Measurements from ENCODE around the gene ANTXR1. TPM values are rescaled to one million over a fixed set of nuclear protein-coding genes. Genes with fewer than 3 reads are reported as not detected.

Gene ANTXR1
- total and polyA plus RNA-seq, 7 experiments from 2014 or later, result 0.18 TPM; not detected in 6

DNA sequence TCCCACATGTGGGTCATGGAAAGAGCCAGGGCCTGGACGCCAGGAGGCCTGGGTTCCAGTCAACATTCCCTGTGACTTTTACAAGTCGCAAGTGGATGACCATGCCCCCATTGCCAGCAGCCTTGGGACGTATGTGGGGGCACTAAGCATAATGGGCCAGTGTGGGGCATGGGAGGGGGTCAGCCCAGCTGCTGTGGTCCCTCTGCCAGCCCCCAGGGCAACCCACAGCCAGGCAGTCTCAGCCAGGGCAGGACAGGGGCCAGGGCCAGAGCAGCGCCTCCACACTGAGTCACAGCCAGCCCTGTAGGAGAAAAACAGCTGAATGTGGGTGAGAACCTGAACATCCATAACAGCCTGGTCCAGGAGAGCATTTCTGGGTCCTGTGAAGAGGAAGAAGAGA lies 200.8 kb downstream of the ANTXR1 start:
- H3K4me3 ChIP-seq (ENCODE audit: low read length), result no peak overlapping the region
- no peaks in the 10 kb centered on the region for H3K4me1 ChIP-seq (ENCODE audit: control insufficient read depth in 2 of 2, insufficient read depth in 2 of 2, low read length in 2 of 2)
- H3K9me3 ChIP-seq (ENCODE audit: control insufficient read depth in 2 of 3, low read length in 3 of 3), result no peaks in the 10 kb centered on the region
- no peak overlapping the region for H3K27ac ChIP-seq (ENCODE audit: low read depth, low read length)
- Mint-ChIP-seq H3K27ac (no peak overlapping the region), H3K36me3 (no peaks in the 10 kb centered on the region), H3K9me3 (no peaks in the 10 kb centered on the region), H3K4me3 (no peak overlapping the region), H3K27me3 (peaks cover 0 to 11% (median 0%) of the 10 kb centered on the region in 5 donors), H3K4me1 (no peaks in the 10 kb centered on the region)
- H3K27me3 ChIP-seq (ENCODE audit: control insufficient read depth in 2 of 2, insufficient read depth in 2 of 2, low read length in 2 of 2), result no peaks in the 10 kb centered on the region
- intact Hi-C loops (cut with micrococcal nuclease), result no loop called here
- DNase-seq, result no peak
- ATAC-seq, result no peak
- ChIA-PET CTCF (no interaction called here), POLR2A (no interaction called here)
- H3K36me3 ChIP-seq (ENCODE audit: control insufficient read depth in 2 of 3, insufficient read depth in 3 of 3, low read length in 3 of 3), result no peaks in the 10 kb centered on the region

DNA sequence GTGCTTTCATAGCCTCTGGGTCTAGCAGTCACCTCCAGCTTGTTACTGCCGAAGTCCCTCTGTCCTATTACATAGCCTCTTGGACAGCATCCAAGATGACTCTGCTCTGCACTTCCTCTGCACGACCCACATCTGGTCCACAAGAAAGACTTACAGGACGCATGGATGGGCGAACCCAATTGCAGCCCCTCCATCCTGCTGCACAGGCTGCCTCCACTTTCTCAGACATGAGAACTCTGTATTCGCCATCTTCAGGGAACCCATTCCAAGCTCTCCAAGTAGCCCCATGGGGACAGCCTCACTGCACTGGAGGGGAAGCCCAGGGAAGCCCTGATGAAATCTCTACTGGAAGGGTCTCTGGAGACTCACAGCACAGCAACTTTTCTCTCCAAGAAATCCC lies 201.9 kb downstream of the ANTXR1 start:
- CTCF ChIA-PET, result no interaction called here
- POLR2A ChIA-PET, result no interaction called here
- no peaks in the 10 kb centered on the region for H3K4me1 Mint-ChIP-seq

DNA sequence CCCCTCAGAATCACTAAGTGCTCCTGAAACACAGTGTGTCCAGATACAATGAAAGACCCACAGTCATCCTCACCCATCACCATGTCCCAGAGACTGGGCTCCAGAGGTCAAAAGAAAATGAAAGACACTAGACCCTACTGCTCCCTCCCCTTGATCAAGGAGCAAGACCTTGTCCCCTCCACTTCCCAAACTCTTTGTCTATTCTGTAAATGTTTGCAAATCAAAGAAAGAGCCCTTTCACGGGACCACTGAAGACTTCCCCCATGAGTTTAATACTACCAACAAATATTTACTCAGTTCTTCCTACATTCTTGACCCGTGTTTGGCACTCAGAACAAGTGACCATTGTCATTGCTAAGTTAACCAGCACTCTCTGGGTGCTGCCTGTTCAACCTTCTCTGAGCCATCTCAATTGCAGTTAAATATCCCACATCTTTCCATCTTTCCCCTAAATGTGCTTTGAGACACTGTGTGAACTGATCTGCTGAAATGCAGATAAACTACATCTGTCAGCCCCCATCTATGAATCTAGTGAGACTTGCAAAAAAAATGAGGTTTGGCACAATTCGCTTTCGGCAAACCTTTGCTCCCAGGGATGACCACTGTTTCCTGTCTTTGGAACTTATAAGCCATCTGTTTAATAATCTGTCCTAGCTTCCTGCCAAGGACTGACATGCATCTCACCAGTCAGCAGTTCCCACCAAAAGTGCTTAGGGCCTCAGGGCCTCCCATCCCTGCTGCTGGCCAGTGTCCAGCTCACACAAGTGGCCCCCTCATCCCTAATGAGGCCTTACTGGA lies 203.8 kb downstream of the ANTXR1 start:
- ChIA-PET CTCF (no interaction called here), POLR2A (no interaction called here)
- Mint-ChIP-seq H3K4me3 (no peak overlapping the region), H3K4me1 (no peaks in the 10 kb centered on the region), H3K27ac (no peak overlapping the region), H3K27me3 (peaks cover 0 to 22% (median 9%) of the 10 kb centered on the region in 5 donors), H3K36me3 (no peaks in the 10 kb centered on the region), H3K9me3 (no peaks in the 10 kb centered on the region)
- Histone ChIP-seq H3K36me3 (ENCODE audit: control insufficient read depth in 2 of 3, insufficient read depth in 3 of 3, low read length in 3 of 3) (no peaks in the 10 kb centered on the region), H3K4me1 (ENCODE audit: control insufficient read depth in 2 of 2, insufficient read depth in 2 of 2, low read length in 2 of 2) (no peaks in the 10 kb centered on the region), H3K27me3 (ENCODE audit: control insufficient read depth in 2 of 2, insufficient read depth in 2 of 2, low read length in 2 of 2) (no peaks in the 10 kb centered on the region), H3K9me3 (ENCODE audit: control insufficient read depth in 2 of 3, low read length in 3 of 3) (no peaks in the 10 kb centered on the region), H3K27ac (ENCODE audit: low read depth, low read length) (no peak overlapping the region), H3K4me3 (ENCODE audit: low read length) (no peak overlapping the region)
- intact Hi-C loops (cut with micrococcal nuclease), result no loop called here
- no peak for DNase-seq
- no peak for ATAC-seq

More for the DNA sequence above, 201.9 kb downstream of the ANTXR1 start:
- intact Hi-C loops (cut with micrococcal nuclease), result no loop called here
- Histone ChIP-seq H3K27me3 (ENCODE audit: control insufficient read depth in 2 of 2, insufficient read depth in 2 of 2, low read length in 2 of 2) (no peaks in the 10 kb centered on the region), H3K36me3 (ENCODE audit: control insufficient read depth in 2 of 3, insufficient read depth in 3 of 3, low read length in 3 of 3) (no peaks in the 10 kb centered on the region), H3K4me3 (ENCODE audit: low read length) (no peak overlapping the region), H3K4me1 (ENCODE audit: control insufficient read depth in 2 of 2, insufficient read depth in 2 of 2, low read length in 2 of 2) (no peaks in the 10 kb centered on the region), H3K9me3 (ENCODE audit: control insufficient read depth in 2 of 3, low read length in 3 of 3) (no peaks in the 10 kb centered on the region), H3K27ac (ENCODE audit: low read depth, low read length) (no peak overlapping the region)
- H3K36me3 Mint-ChIP-seq, result no peaks in the 10 kb centered on the region
- peak; percentile 27 for ATAC-seq
- no peak overlapping the region for H3K4me3 Mint-ChIP-seq
- no peaks in the 10 kb centered on the region for H3K9me3 Mint-ChIP-seq
- H3K27me3 Mint-ChIP-seq, result peaks cover 0 to 14% (median 6%) of the 10 kb centered on the region in 5 donors
- no peak for DNase-seq
- no peak overlapping the region for H3K27ac Mint-ChIP-seq

DNA sequence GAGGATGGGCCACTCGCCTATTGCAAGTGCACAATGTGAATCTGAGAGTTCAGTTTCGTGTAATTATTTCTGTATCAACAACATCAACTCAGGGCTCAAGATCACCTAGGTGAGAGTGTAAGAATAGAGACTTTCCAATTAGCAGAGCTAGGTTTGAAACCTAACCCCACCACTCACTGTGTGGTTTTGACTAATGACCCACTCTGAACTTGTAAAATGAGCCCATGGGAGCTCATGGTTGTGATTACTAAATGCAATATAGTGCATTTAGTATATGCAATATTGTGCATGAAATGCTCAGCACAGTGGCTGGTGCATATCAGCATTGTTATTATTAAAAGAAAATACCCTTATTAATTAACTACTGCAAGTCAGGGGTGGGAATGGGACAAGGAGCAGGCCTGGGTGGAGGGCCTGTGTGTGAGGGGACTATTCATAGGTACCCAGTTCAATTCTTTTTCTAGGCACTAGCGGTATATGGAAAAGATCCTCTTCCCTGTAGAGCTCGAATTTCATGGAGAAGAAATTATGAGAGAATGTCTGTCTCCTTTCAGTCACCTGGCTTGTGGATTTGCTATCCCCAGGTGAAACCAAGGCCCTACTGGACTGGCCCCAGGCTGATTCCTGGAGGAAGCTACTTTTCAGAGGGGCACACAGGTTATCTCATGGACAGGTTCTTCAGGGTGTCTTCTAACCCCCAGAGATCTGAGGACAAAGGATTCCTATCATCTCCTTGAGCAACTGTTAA lies 204.5 kb downstream of the ANTXR1 start:
- no peak overlapping the region for H3K4me3 ChIP-seq (ENCODE audit: low read length)
- DNase-seq, result no peak
- Mint-ChIP-seq H3K9me3 (no peaks in the 10 kb centered on the region), H3K27me3 (peaks cover 5 to 27% (median 14%) of the 10 kb centered on the region in 5 donors), H3K27ac (no peak overlapping the region), H3K4me1 (no peaks in the 10 kb centered on the region), H3K36me3 (no peaks in the 10 kb centered on the region), H3K4me3 (no peak overlapping the region)
- H3K9me3 ChIP-seq (ENCODE audit: control insufficient read depth in 2 of 3, low read length in 3 of 3), result no peaks in the 10 kb centered on the region
- ATAC-seq, result no peak
- H3K36me3 ChIP-seq (ENCODE audit: control insufficient read depth in 2 of 3, insufficient read depth in 3 of 3, low read length in 3 of 3), result no peaks in the 10 kb centered on the region
- H3K4me1 ChIP-seq (ENCODE audit: control insufficient read depth in 2 of 2, insufficient read depth in 2 of 2, low read length in 2 of 2), result no peaks in the 10 kb centered on the region
- CTCF ChIA-PET, result no interaction called here
- POLR2A ChIA-PET, result no interaction called here
- H3K27ac ChIP-seq (ENCODE audit: low read depth, low read length), result no peak overlapping the region
- H3K27me3 ChIP-seq (ENCODE audit: control insufficient read depth in 2 of 2, insufficient read depth in 2 of 2, low read length in 2 of 2), result no peaks in the 10 kb centered on the region
- intact Hi-C loops (cut with micrococcal nuclease), result no loop called here

DNA sequence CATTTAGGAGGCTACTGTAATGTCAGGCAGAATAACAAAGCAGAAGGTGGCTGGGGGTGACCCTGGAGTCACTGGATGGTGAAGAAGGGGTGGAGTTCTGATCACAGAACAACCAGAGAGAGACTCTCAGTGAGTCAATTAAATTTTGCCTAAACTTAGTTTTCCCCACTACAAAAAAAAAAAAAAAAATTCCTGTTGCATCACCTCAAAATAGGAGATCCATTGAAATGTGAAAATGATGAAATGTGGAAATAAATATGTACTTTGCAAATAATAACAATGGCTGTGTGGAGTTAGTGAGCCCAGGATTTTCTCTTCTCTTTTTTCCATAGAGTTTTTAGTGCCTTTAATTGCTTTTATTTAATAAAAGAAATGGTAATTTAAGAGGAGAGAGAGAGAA lies 208.5 kb downstream of the ANTXR1 start:
- H3K4me1 Mint-ChIP-seq, result no peaks in the 10 kb centered on the region
- no peaks in the 10 kb centered on the region for H3K9me3 ChIP-seq (ENCODE audit: control insufficient read depth in 2 of 3, low read length in 3 of 3)
- peaks cover 0 to 3% (median 0%) of the 10 kb centered on the region in 11 donors for H3K9me3 Mint-ChIP-seq
- H3K4me3 ChIP-seq (ENCODE audit: low read length), result no peak overlapping the region
- H3K27me3 Mint-ChIP-seq, result peaks cover 24 to 29% (median 29%) of the 10 kb centered on the region in 5 donors
- H3K4me1 ChIP-seq (ENCODE audit: control insufficient read depth in 2 of 2, insufficient read depth in 2 of 2, low read length in 2 of 2), result no peaks in the 10 kb centered on the region
- CTCF ChIA-PET, result no interaction called here
- no peak overlapping the region for H3K4me3 Mint-ChIP-seq
- POLR2A ChIA-PET, result no interaction called here
- H3K27me3 ChIP-seq (ENCODE audit: control insufficient read depth in 2 of 2, insufficient read depth in 2 of 2, low read length in 2 of 2), result no peaks in the 10 kb centered on the region
- no peaks in the 10 kb centered on the region for H3K36me3 ChIP-seq (ENCODE audit: control insufficient read depth in 2 of 3, insufficient read depth in 3 of 3, low read length in 3 of 3)
- ATAC-seq, result no peak
- DNase-seq, result no peak
- intact Hi-C loops (cut with micrococcal nuclease), result no loop called here
- no peak overlapping the region for H3K27ac Mint-ChIP-seq
- H3K36me3 Mint-ChIP-seq, result no peaks in the 10 kb centered on the region
- no peak overlapping the region for H3K27ac ChIP-seq (ENCODE audit: low read depth, low read length)

DNA sequence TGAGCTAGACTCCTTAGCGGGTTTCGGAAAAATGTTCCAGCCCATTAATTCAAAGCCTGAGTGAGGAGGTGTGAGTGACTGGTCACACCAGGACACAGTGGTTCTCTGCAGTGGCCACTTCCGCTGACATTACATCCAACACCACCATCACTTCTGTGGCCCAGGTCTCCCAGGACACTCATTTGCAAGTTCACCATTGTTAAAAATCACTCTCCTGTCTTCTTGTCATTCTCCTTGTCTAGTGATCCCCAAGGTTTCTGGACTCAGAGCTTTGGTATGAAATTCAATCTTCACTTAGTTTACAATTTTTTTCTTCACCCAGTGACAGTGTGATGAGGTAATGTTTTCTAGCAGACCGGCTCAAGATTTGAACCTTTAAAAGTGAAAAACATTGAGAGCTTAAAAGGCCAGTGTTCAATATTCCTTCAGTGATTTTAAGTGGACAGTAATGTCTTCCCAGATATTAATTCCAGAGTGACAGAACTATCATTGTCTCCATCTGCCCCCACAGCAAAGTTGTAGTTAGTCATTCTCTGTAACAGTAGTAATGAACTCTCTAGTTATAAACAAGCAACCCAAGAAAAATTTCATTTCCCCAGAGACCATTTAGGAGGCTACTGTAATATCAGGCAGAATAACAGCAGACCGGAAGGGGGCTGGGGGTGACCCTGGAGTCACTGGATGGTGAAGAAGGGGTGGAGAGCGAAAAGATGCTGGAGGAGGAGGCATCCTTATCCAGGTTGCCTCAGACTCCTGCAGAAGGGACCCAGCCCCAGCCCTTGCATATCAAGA lies 209.2 kb downstream of the ANTXR1 start:
- intact Hi-C loops (cut with micrococcal nuclease), result no loop called here
- no peaks in the 10 kb centered on the region for H3K36me3 Mint-ChIP-seq
- H3K27ac Mint-ChIP-seq, result no peak overlapping the region
- DNase-seq (no peak), ATAC-seq (no peak)
- peaks cover 24 to 29% (median 27%) of the 10 kb centered on the region in 5 donors for H3K27me3 Mint-ChIP-seq
- Histone ChIP-seq H3K4me1 (ENCODE audit: control insufficient read depth in 2 of 2, insufficient read depth in 2 of 2, low read length in 2 of 2) (no peaks in the 10 kb centered on the region), H3K27me3 (ENCODE audit: control insufficient read depth in 2 of 2, insufficient read depth in 2 of 2, low read length in 2 of 2) (no peaks in the 10 kb centered on the region), H3K36me3 (ENCODE audit: control insufficient read depth in 2 of 3, insufficient read depth in 3 of 3, low read length in 3 of 3) (no peaks in the 10 kb centered on the region), H3K4me3 (ENCODE audit: low read length) (no peak overlapping the region), H3K9me3 (ENCODE audit: control insufficient read depth in 2 of 3, low read length in 3 of 3) (no peaks in the 10 kb centered on the region), H3K27ac (ENCODE audit: low read depth, low read length) (no peak overlapping the region)
- ChIA-PET CTCF (no interaction called here), POLR2A (no interaction called here)
- H3K4me3 Mint-ChIP-seq, result no peak overlapping the region
- peaks cover 0 to 3% (median 0%) of the 10 kb centered on the region in 11 donors for H3K9me3 Mint-ChIP-seq
- H3K4me1 Mint-ChIP-seq, result no peaks in the 10 kb centered on the region

Data from naive thymus-derived CD4-positive, alpha-beta T cell (primary cell).